ENCODE data around the gene GATAD1.

The GATAD1 gene

DNA sequence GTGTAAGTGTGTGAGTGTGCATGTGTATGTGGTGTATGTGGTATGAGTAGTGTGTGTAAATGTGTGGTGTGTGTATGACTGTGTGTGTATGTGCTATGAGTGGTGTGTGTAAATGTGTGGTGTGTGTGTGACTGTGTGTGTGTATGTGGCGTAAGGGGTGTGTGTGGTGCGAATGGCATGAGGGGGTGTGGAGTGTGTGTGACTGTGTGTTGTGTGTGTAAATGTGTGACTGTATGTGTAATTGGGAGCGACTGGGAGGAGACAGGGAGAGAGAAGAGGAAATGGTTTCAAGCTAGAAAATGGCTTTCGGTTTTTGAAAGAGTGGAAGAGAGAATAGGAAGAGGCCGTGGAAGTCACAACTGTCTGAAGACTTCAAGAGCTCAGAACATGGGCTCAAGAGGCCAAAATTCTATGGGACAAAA, 23.6 kb upstream of the GATAD1 start:
- TF ChIP-seq, protein P1, sequence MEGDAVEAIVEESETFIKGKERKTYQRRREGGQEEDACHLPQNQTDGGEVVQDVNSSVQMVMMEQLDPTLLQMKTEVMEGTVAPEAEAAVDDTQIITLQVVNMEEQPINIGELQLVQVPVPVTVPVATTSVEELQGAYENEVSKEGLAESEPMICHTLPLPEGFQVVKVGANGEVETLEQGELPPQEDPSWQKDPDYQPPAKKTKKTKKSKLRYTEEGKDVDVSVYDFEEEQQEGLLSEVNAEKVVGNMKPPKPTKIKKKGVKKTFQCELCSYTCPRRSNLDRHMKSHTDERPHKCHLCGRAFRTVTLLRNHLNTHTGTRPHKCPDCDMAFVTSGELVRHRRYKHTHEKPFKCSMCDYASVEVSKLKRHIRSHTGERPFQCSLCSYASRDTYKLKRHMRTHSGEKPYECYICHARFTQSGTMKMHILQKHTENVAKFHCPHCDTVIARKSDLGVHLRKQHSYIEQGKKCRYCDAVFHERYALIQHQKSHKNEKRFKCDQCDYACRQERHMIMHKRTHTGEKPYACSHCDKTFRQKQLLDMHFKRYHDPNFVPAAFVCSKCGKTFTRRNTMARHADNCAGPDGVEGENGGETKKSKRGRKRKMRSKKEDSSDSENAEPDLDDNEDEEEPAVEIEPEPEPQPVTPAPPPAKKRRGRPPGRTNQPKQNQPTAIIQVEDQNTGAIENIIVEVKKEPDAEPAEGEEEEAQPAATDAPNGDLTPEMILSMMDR (IDR thresholded peaks at IDR 0.05): no peak
- Histone ChIP-seq H3K27me3 (ENCODE audit: control insufficient read depth, insufficient read depth, low read length) (no peaks in the 10 kb centered on the region), H3K4me3 (ENCODE audit: low read depth, low read length) (no peak overlapping the region), H2AFZ (peak overlapping the region; percentile 71), H3K79me2 (no peaks in the 10 kb centered on the region), H3K36me3 (ENCODE audit: control insufficient read depth, insufficient read depth, low read length) (no peaks in the 10 kb centered on the region), H3K27ac (no peak overlapping the region), H3K9me3 (ENCODE audit: control insufficient read depth, low read length) (no peaks in the 10 kb centered on the region), H3K9ac (no peak overlapping the region), H3K4me2 (ENCODE audit: low read length) (no peak overlapping the region), H3K4me1 (peaks cover 3% of the 10 kb centered on the region)

DNA sequence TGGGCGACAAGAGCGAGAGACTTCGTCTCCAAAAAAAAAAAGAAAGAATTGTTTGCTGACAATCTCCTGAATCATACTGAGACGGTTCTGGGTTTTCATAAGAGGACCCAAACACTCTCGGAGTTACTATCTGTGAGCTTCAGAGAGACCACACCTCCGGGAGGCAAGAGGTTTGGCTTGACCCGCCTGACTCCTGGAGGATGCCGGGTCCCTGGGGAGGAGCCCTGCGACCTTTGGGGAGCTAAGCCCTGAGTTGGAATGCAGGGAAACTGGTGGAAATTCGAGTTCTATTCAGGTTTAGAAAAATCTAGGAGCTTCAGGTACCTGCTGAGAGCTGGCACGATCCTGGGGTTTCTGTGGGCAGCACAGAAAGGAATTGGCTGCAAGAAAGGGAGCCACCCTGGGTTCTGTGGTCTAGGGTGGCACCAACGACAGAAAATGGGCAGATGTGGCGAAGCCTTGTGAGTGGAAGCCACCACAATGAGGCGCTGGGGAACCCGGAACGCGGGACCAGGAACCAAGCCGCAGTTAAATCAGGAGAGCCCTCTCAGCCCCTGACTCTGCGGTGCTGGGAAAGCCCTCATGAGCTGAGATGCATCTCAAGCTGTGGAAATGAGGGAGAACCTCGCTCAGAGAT, 21.9 kb upstream of the GATAD1 start:
- no peaks in the 10 kb centered on the region for H3K9me3 ChIP-seq (ENCODE audit: control insufficient read depth, low read length)
- no peaks in the 10 kb centered on the region for H3K27me3 ChIP-seq (ENCODE audit: control insufficient read depth, insufficient read depth, low read length)
- no peak overlapping the region for H3K4me3 ChIP-seq (ENCODE audit: low read depth, low read length)
- H3K79me2 ChIP-seq: no peaks in the 10 kb centered on the region
- peak overlapping the region; percentile 36 for H2AFZ ChIP-seq
- TF ChIP-seq, protein P1 (IDR thresholded peaks at IDR 0.05): no peak
- H3K27ac ChIP-seq: no peak overlapping the region
- peaks cover 3% of the 10 kb centered on the region for H3K4me1 ChIP-seq
- no peak overlapping the region for H3K4me2 ChIP-seq (ENCODE audit: low read length)
- no peak overlapping the region for H3K9ac ChIP-seq
- H3K36me3 ChIP-seq (ENCODE audit: control insufficient read depth, insufficient read depth, low read length): no peaks in the 10 kb centered on the region

DNA sequence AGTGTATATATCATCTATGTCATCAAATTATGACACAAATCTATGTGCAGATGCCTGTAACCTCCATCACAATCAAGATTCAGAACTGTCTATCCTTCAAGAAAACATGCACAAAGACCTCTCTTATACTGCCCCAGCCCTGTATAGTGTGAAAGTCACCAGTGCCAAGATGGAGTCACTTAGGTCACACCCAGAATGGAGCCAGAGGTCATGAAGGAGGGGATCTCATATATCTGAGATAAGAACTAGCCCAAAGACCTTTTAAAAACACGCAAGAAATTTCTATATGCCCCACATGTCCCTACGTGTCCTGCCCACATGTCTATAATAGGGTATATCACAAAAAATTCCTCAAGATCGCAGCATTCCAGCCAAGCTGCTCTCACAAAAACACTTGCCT, 20.1 kb upstream of the GATAD1 start:
- Histone ChIP-seq H3K9me3 (ENCODE audit: control insufficient read depth, low read length) (no peaks in the 10 kb centered on the region), H3K79me2 (no peaks in the 10 kb centered on the region), H2AFZ (no peak overlapping the region), H3K27ac (no peak overlapping the region), H3K36me3 (ENCODE audit: control insufficient read depth, insufficient read depth, low read length) (no peaks in the 10 kb centered on the region), H3K27me3 (ENCODE audit: control insufficient read depth, insufficient read depth, low read length) (no peaks in the 10 kb centered on the region), H3K9ac (no peak overlapping the region), H3K4me1 (peaks cover 5% of the 10 kb centered on the region), H3K4me2 (ENCODE audit: low read length) (no peak overlapping the region), H3K4me3 (ENCODE audit: low read depth, low read length) (no peak overlapping the region)
- TF ChIP-seq, protein P1 (IDR thresholded peaks at IDR 0.05): no peak

DNA sequence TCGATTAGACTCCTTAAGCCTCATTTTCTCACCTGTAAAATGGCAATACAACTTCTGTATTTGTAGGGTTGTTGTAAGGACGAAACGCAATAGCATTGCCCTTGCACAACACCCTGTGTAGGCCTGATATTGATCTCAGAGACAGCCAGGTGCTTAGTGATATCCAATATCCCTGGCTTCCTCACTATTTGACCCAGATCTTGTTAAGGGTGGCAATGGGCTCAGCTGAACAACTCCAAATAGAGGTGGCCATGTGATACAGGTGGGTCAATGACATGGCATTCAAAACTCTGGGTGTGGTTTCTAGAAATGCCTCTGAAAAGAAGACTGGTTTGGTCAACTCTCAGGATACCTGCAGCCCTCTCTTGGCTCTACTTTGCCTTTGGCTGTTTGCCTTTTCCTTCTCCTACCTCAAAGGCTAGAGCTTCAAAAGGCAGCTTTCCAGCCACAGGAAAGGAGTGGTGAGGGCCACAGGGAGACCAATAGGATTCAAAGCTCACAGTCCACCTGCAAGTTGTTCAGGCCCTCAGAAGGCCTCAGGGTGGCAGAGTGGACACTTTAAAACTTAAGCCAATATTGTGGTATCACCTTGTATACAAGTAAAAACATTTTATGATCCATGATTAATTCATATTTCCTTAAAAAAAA, 14.9 kb upstream of the GATAD1 start:
- peak overlapping the region; percentile 9 for H3K27ac ChIP-seq
- no peaks in the 10 kb centered on the region for H3K79me2 ChIP-seq
- H3K4me1 ChIP-seq: peaks cover 8% of the 10 kb centered on the region
- H3K9me3 ChIP-seq (ENCODE audit: control insufficient read depth, low read length): no peaks in the 10 kb centered on the region
- no peaks in the 10 kb centered on the region for H3K27me3 ChIP-seq (ENCODE audit: control insufficient read depth, insufficient read depth, low read length)
- no peaks in the 10 kb centered on the region for H3K36me3 ChIP-seq (ENCODE audit: control insufficient read depth, insufficient read depth, low read length)
- H3K4me3 ChIP-seq (ENCODE audit: low read depth, low read length): no peak overlapping the region
- no peak overlapping the region for H3K4me2 ChIP-seq (ENCODE audit: low read length)
- peak overlapping the region; percentile 33 for H2AFZ ChIP-seq
- no peak overlapping the region for H3K9ac ChIP-seq
- TF ChIP-seq, protein P1 (IDR thresholded peaks at IDR 0.05): no peak

DNA sequence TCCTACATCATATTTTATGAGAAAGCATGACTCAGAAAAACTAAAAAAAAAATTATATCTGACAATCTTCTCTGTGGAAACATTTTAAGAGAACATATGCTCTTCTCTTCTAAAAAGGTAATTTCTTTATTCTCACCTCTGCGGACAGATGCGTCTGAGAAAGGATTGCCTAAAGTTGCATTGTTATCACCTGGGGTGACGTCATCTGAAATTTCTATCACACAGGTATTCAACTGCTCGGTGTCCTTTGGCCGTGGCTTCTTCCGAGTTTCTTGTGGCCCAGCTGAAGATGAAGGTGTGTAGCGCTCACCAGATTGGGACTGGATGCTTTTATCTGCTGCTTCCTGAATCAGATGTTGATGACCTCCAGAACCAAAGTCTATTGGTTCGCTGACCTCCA, 14.3 kb upstream of the GATAD1 start:
- Histone ChIP-seq H3K4me3 (ENCODE audit: low read depth, low read length) (no peak overlapping the region), H3K4me1 (peaks cover 8% of the 10 kb centered on the region), H3K9ac (no peak overlapping the region), H3K27me3 (ENCODE audit: control insufficient read depth, insufficient read depth, low read length) (no peaks in the 10 kb centered on the region), H3K79me2 (no peaks in the 10 kb centered on the region), H3K9me3 (ENCODE audit: control insufficient read depth, low read length) (no peaks in the 10 kb centered on the region), H3K36me3 (ENCODE audit: control insufficient read depth, insufficient read depth, low read length) (no peaks in the 10 kb centered on the region), H3K27ac (no peak overlapping the region), H2AFZ (no peak overlapping the region), H3K4me2 (ENCODE audit: low read length) (no peak overlapping the region)
- TF ChIP-seq, protein P1 (IDR thresholded peaks at IDR 0.05): no peak
